22Rv1 (cell line): Measurements from ENCODE around the gene SLC39A9.

Experiments used
- ZFX ChIP-seq: fragments of 450-650 bp; IDR thresholded peaks from 2 replicates; pipeline ENCODE4 v1.6.1; 2017; ENCODE audit warnings: antibody characterized with exemption, borderline replicate concordance
- TF ChIP-seq, protein P1 (sequence below): fragments of 450-650 bp; IDR thresholded peaks from 2 replicates; pipeline ENCODE4 v1.5.1; 2017; ENCODE audit warnings: mild to moderate bottlenecking

DNA sequence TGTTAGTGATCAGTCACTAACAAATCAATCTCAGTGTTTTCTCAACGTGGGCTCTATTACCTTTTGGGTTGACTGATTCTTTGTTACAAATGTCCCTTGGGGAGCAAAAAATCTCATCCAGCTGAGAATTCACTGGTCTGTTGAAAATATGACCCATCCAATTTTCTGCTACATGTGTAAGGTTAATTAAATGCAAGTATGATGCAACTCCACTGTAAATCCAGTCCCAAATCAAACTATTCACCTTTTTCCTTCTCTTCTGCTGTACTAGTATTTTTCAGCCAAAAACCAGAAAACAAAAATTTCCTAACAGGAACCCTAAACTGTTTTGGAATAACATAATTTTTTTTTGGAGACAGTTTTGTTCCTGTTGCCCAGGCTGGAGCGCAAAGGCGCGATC lies 2.6 kb upstream of the SLC39A9 start:
- TF ChIP-seq, protein P1, sequence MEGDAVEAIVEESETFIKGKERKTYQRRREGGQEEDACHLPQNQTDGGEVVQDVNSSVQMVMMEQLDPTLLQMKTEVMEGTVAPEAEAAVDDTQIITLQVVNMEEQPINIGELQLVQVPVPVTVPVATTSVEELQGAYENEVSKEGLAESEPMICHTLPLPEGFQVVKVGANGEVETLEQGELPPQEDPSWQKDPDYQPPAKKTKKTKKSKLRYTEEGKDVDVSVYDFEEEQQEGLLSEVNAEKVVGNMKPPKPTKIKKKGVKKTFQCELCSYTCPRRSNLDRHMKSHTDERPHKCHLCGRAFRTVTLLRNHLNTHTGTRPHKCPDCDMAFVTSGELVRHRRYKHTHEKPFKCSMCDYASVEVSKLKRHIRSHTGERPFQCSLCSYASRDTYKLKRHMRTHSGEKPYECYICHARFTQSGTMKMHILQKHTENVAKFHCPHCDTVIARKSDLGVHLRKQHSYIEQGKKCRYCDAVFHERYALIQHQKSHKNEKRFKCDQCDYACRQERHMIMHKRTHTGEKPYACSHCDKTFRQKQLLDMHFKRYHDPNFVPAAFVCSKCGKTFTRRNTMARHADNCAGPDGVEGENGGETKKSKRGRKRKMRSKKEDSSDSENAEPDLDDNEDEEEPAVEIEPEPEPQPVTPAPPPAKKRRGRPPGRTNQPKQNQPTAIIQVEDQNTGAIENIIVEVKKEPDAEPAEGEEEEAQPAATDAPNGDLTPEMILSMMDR, result no peak
- no peak for TF ChIP-seq ZFX
